Fibroblast of lung (primary cell): ENCODE data around the gene CALR3. TPM values are rescaled to one million over a fixed set of nuclear protein-coding genes. Genes with fewer than 3 reads are reported as not detected.

ENCODE experiments used
- DNase-seq, 2 donors: peaks; one replicate each; pipeline versions ENCODE4 v3.0.0 to v3.0.0-alpha.2; 2010; ENCODE audit warnings: low read depth in 2 of 2
- H2AFZ ChIP-seq: 2 replicates; pipeline ENCODE4 v1.5.1; 2012; ENCODE audit warnings: low read length, control low read depth, inconsistent platforms
- H3K27ac ChIP-seq: 2 replicates; pipeline ENCODE4 v1.5.1; 2011; ENCODE audit warnings: low read length, control low read depth; ENCODE audit not compliant: insufficient read depth
- H3K27me3 ChIP-seq: 2 replicates; pipeline ENCODE4 v1.5.1; 2011; ENCODE audit warnings: mild to moderate bottlenecking, low read length; ENCODE audit not compliant: control insufficient read depth, insufficient read depth
- H3K36me3 ChIP-seq: 2 replicates; pipeline ENCODE4 v1.5.1; 2011; ENCODE audit warnings: low read length; ENCODE audit not compliant: control insufficient read depth, insufficient read depth
- H3K4me1 ChIP-seq: 2 replicates; pipeline ENCODE4 v1.5.1; 2011; ENCODE audit warnings: low read length; ENCODE audit not compliant: control insufficient read depth, insufficient read depth; ENCODE audit errors: extremely low read depth
- H3K4me2 ChIP-seq: 2 replicates; pipeline ENCODE4 v1.5.1; 2011; ENCODE audit warnings: low read length, control low read depth; ENCODE audit not compliant: insufficient read depth; ENCODE audit errors: extremely low read depth
- H3K4me3 ChIP-seq, 4 experiments: fragments of 200-600 bp in 1 of 4; sonication (generic) in 1 of 4; replicated peaks in 1 of 4; 2 replicates each; pipeline ENCODE4 v1.5.1; 2011 to 2016; ENCODE audit warnings: low read length in 4 of 4, low read depth in 3 of 4, mild to moderate bottlenecking in 3 of 4, control low read depth in 2 of 4, inconsistent platforms in 1 of 4, mixed read lengths in 1 of 4; ENCODE audit not compliant: insufficient read depth in 1 of 4; ENCODE audit errors: control extremely low read depth in 1 of 4
- H3K79me2 ChIP-seq: 2 replicates; pipeline ENCODE4 v1.5.1; 2012; ENCODE audit warnings: mild to moderate bottlenecking, low read length, inconsistent platforms; ENCODE audit not compliant: control insufficient read depth, insufficient read depth
- H3K9ac ChIP-seq: 2 replicates; pipeline ENCODE4 v1.5.1; 2011; ENCODE audit warnings: mild to moderate bottlenecking, low read length, control low read depth; ENCODE audit not compliant: insufficient read depth
- H3K9me3 ChIP-seq: 2 replicates; pipeline ENCODE4 v1.5.1; 2012; ENCODE audit warnings: low read depth, low read length; ENCODE audit not compliant: control insufficient read depth, insufficient read depth
- H4K20me1 ChIP-seq: 2 replicates; pipeline ENCODE4 v1.5.1; 2011; ENCODE audit warnings: low read length; ENCODE audit not compliant: control insufficient read depth, insufficient read depth; ENCODE audit errors: extremely low read depth
- CTCF ChIP-seq, 2 donors: IDR thresholded peaks in 1 of 2; conservative IDR thresholded peaks in 1 of 2; 1 replicate in 1 of 2; 2 replicates in 1 of 2; pipeline ENCODE4 v1.5.1; 2011 to 2012; ENCODE audit warnings: low read length in 2 of 2, control low read depth in 1 of 2, inconsistent platforms in 1 of 2, low read depth in 1 of 2, mild to moderate bottlenecking in 1 of 2
- EZH2 ChIP-seq: IDR thresholded peaks from 2 replicates; pipeline ENCODE4 v1.5.1; 2012; ENCODE audit warnings: low read length, control low read depth, mild to moderate bottlenecking; ENCODE audit errors: missing control alignments
- polyA plus RNA-seq, 2 donors: library from polyadenylated mRNA; depleted of rRNA in 1 of 2; stranded (reverse) in 1 of 2; unstranded in 1 of 2; fragments of >200 nt; gene quantifications; 2 replicates each; pipeline ENCODE4 v1.2.1, GENCODE V29; 2011 to 2012; ENCODE audit warnings: missing spikeins in 1 of 2
- total RNA-seq: library from RNA; depleted of rRNA; stranded (reverse); fragments of >200 nt; gene quantifications from 2 replicates; pipeline ENCODE4 v1.2.1, GENCODE V29; 2014

CALR3 gene
- total and polyA plus RNA-seq, 2 donors (not counting 1 experiment from before 2014, with no cell fraction given): not detected

- H3K36me3 ChIP-seq: peaks cover 7% of the 10 kb centered on the region
- peak overlapping the region; percentile 80 for H3K27ac ChIP-seq
- no peaks in the 10 kb centered on the region for H4K20me1 ChIP-seq
Observed at GRCh38 chr19:16540948-16541347, 45.0 kb upstream of the CALR3 start.

GRCh38 chr19:16537111-16537510, 41.1 kb upstream of the CALR3 start:
- Histone ChIP-seq H2AFZ (no peak overlapping the region), H3K4me1 (peaks cover 3% of the 10 kb centered on the region), H3K4me2 (no peak overlapping the region), H3K9me3 (no peaks in the 10 kb centered on the region), H3K27ac (no peak overlapping the region), H4K20me1 (no peaks in the 10 kb centered on the region), H3K36me3 (peaks cover 23% of the 10 kb centered on the region), H3K9ac (no peak overlapping the region), H3K79me2 (peaks cover 59% of the 10 kb centered on the region), H3K27me3 (no peaks in the 10 kb centered on the region), H3K4me3 (no peak overlapping the region)
- DNase-seq: no peak
- TF ChIP-seq EZH2 (no peak), CTCF (conservative IDR thresholded peaks at IDR 0.05 in 1 of 2, IDR thresholded peaks at IDR 0.05 in 1 of 2; ENCODE audit: low read depth in 1 of 2, low read length in 2 of 2) (no peak)

More at GRCh38 chr19:16540948-16541347, 45.0 kb upstream of the CALR3 start:
- Histone ChIP-seq H3K4me2 (peak overlapping the region; percentile 93), H3K4me3 (peak overlapping the region; percentile 65 to 93 (median 86)), H3K9ac (peak overlapping the region; percentile 90), H3K79me2 (peaks cover 68% of the 10 kb centered on the region), H2AFZ (no peak overlapping the region), H3K9me3 (no peaks in the 10 kb centered on the region), H3K4me1 (peaks cover 6% of the 10 kb centered on the region), H3K27me3 (no peaks in the 10 kb centered on the region)
- TF ChIP-seq EZH2: no peak
- TF ChIP-seq CTCF (conservative IDR thresholded peaks at IDR 0.05 in 1 of 2, IDR thresholded peaks at IDR 0.05 in 1 of 2; ENCODE audit: low read depth in 1 of 2, low read length in 2 of 2): no peak
- DNase-seq: no peak

- H3K4me1 ChIP-seq: peaks cover 3% of the 10 kb centered on the region
- no peak overlapping the region for H2AFZ ChIP-seq
- DNase-seq: no peak
- no peaks in the 10 kb centered on the region for H4K20me1 ChIP-seq
- no peak overlapping the region for H3K9ac ChIP-seq
- H3K36me3 ChIP-seq: peaks cover 27% of the 10 kb centered on the region
- no peak for TF ChIP-seq CTCF (conservative IDR thresholded peaks at IDR 0.05 in 1 of 2, IDR thresholded peaks at IDR 0.05 in 1 of 2; ENCODE audit: low read depth in 1 of 2, low read length in 2 of 2)
- no peak for TF ChIP-seq EZH2
- H3K4me3 ChIP-seq: no peak overlapping the region
- no peaks in the 10 kb centered on the region for H3K27me3 ChIP-seq
- no peak overlapping the region for H3K4me2 ChIP-seq
- peaks cover 50% of the 10 kb centered on the region for H3K79me2 ChIP-seq
- no peak overlapping the region for H3K27ac ChIP-seq
- no peaks in the 10 kb centered on the region for H3K9me3 ChIP-seq
Observed at GRCh38 chr19:16536130-16536529, 40.2 kb upstream of the CALR3 start.
